Measurements from ENCODE around the gene SMAD7. TPM values are rescaled to one million over a fixed set of nuclear protein-coding genes. Genes with fewer than 3 reads are reported as not detected.
A peak's percentile ranks its signal among the peaks of the same experiment; 100 is the strongest.

Gene SMAD7
- total and polyA plus RNA-seq, 10 of the 15 experiments (the other 5 are each of a cell fraction or from before 2014, with no cell fraction given): 1.3 to 22.5 (median 8.0) TPM

- FAIRE-seq (no peak), ATAC-seq (peak; percentile 3), DNase-seq (ENCODE audit: low read depth, low spot score) (no peak)
- Histone ChIP-seq H3K79me2 (ENCODE audit: control insufficient read depth, insufficient read depth, low read length) (peaks cover 99% of the 10 kb centered on the region), H2AFZ (ENCODE audit: control insufficient read depth, low read depth, low read length) (no peak overlapping the region; the same call in 1 of the 2 replicates), H3K27ac (ENCODE audit: control insufficient read depth, insufficient read depth) (peak overlapping the region; percentile 96), H3K9ac (ENCODE audit: control insufficient read depth, insufficient read depth, low read length) (peak overlapping the region; percentile 64), H4K20me1 (ENCODE audit: control insufficient read depth, insufficient read depth) (no peaks in the 10 kb centered on the region), H3K9me3 (replicated peaks; ENCODE audit: control insufficient read depth, insufficient read depth, low read length) (no peaks in the 10 kb centered on the region), H3K4me1 (ENCODE audit: control insufficient read depth, insufficient read depth, low read length) (peaks cover 71% of the 10 kb centered on the region), H3K4me3 (peak overlapping the region; percentile 69; the same call in 1 of the 2 replicates), H3K27me3 (replicated peaks in 1 of 2; ENCODE audit: control insufficient read depth in 2 of 2, insufficient read depth in 2 of 2, low read length in 1 of 2) (no peaks in the 10 kb centered on the region), H3K36me3 (ENCODE audit: control insufficient read depth in 2 of 2, insufficient read depth in 2 of 2, low read length in 1 of 2) (peaks cover 11 to 13% of the 10 kb centered on the region in 2 experiments), H3K4me2 (ENCODE audit: control insufficient read depth, insufficient read depth) (peak overlapping the region; percentile 99)
- no peak for TF ChIP-seq EZH2 (IDR thresholded peaks at IDR 0.05; ENCODE audit: borderline replicate concordance, control insufficient read depth, low read depth, low read length)
- peak in 1 of 2 experiments; percentile 1; a peak in 1 of 3 replicates for TF ChIP-seq EGR1 (IDR thresholded peaks at IDR 0.05; ENCODE audit: borderline replicate concordance in 1 of 2, low read depth in 2 of 2, low read length in 2 of 2)
- CTCF ChIA-PET: interaction anchor here (1.1 to 2.0 kb wide), 9 partner anchors 8 to 156 kb away, joined by 3 to 6 read pairs (median 4); no protein-coding TSS in a partner anchor
- in situ Hi-C loops (cut with MboI): loop anchor here (25.0 kb wide), 1 partner anchor 1354 kb away; the partner anchor contains the start of genes CXXC1 and MBD1
- BruUV-seq (replicated peaks): no TSS peak
- POLR2A ChIA-PET: interaction anchor here (0.7 to 8.1 kb wide), 12 partner anchors 13 to 1340 kb away, joined by 3 to 71 read pairs (median 5); partner anchors contain the start of gene SMAD7
- SMC1A ChIA-PET (ENCODE audit: uncharacterized antibody, unreplicated experiment): interaction anchor here (0.6 to 7.1 kb wide), 23 partner anchors 9 to 239 kb away, joined by 3 to 55 read pairs (median 4); no protein-coding TSS in a partner anchor
- WGBS (ENCODE audit: insufficient coverage, insufficient replicate concordance, low lambda C conversion rate, missing lambda C conversion rate): under 1% methylated on average over 23 of the region's 23 CpGs
- intact Hi-C loops (cut with micrococcal nuclease; ENCODE audit: unreplicated experiment): loop anchor here (5.0 kb wide), 2 partner anchors 66 to 101 kb away; no protein-coding TSS in a partner anchor
- RAD21 ChIA-PET (ENCODE audit: unreplicated experiment): interaction anchor here (0.6 to 3.8 kb wide), 22 partner anchors 8 to 228 kb away, joined by 3 to 41 read pairs (median 6); no protein-coding TSS in a partner anchor
Measured at GRCh38 chr18:48933578-48934414, 17.0 kb downstream of the SMAD7 start.
